Right lobe of liver (tissue), 4 donors: ENCODE measurements around the gene PTRHD1.

ENCODE experiments used
- POLR2A ChIP-seq: fragments of 450-650 bp; IDR thresholded peaks from one replicate; pipeline ENCODE4 v1.6.1; 2017; ENCODE audit warnings: antibody characterized with exemption, mild to moderate bottlenecking
- TF ChIP-seq, protein P1 (sequence below), 4 donors: fragments of 200-600 bp in 3 of 4; fragments of 450-650 bp in 1 of 4; IDR thresholded peaks; one replicate each; pipeline versions ENCODE4 v1.5.1 to v1.8.0; 2016 to 2022; ENCODE audit warnings: antibody characterized with exemption in 4 of 4, mild to moderate bottlenecking in 2 of 4
- donor health status: DM: no; HTN: no; CAD: no.
- donor health status: DM: no; HTN: no; CAD: no.
- donor health status: DM: no; HTN: yes; CAD: no.

DNA sequence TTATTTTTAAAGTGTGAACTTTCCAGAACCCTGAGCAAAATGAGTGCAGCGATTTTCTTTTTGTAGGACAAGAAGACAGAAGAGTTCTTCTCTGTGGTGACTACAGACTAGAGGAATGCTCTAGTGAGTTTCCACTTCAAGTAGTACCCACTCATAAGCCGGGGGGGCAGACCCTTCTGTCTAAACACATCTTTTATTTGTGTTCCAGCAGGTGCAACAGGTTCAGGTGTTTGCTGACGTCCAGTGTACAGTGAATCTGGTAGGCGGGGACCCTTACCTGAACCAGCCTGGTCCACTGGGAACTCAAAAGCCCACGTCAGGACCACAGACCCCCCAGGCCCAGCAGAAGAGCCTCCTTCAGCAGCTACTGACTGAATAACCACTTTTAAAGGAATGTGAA, 25.2 kb downstream of the PTRHD1 start:
- TF ChIP-seq, protein P1, sequence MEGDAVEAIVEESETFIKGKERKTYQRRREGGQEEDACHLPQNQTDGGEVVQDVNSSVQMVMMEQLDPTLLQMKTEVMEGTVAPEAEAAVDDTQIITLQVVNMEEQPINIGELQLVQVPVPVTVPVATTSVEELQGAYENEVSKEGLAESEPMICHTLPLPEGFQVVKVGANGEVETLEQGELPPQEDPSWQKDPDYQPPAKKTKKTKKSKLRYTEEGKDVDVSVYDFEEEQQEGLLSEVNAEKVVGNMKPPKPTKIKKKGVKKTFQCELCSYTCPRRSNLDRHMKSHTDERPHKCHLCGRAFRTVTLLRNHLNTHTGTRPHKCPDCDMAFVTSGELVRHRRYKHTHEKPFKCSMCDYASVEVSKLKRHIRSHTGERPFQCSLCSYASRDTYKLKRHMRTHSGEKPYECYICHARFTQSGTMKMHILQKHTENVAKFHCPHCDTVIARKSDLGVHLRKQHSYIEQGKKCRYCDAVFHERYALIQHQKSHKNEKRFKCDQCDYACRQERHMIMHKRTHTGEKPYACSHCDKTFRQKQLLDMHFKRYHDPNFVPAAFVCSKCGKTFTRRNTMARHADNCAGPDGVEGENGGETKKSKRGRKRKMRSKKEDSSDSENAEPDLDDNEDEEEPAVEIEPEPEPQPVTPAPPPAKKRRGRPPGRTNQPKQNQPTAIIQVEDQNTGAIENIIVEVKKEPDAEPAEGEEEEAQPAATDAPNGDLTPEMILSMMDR (IDR thresholded peaks at IDR 0.05) = no peak
- TF ChIP-seq POLR2A = no peak
